GM18511 (cell line): ENCODE results near the gene RHOD.

Experiments
- ATAC-seq: cut with Tn5 transposase; IDR thresholded peaks from one replicate; pipeline ENCODE4 v1.9.1; 2021; ENCODE audit warnings: mild to moderate bottlenecking, moderate library complexity; ENCODE audit not compliant: unreplicated experiment

The RHOD gene

GRCh38 chr11:67113231-67113721 is 56.6 kb downstream of the RHOD start:
- ATAC-seq = peak; percentile 80

GRCh38 chr11:67114275-67114896 is 57.7 kb downstream of the RHOD start:
- ATAC-seq = no peak

- no peak for ATAC-seq
Measured at GRCh38 chr11:67116758-67117105, 60.1 kb downstream of the RHOD start.

- ATAC-seq = no peak
Measured at GRCh38 chr11:67117176-67117575, 60.5 kb downstream of the RHOD start.

- no peak for ATAC-seq
Measured at GRCh38 chr11:67117672-67118180, 61.1 kb downstream of the RHOD start.

- peak; percentile 6 for ATAC-seq
Measured at GRCh38 chr11:67118181-67118766, 61.6 kb downstream of the RHOD start.

- peak; percentile 67 for ATAC-seq
Measured at GRCh38 chr11:67118801-67119584, 62.3 kb downstream of the RHOD start, which contains the start of gene KDM2A. KDM2A (plus strand) TSS chr11:67119263; CDS start chr11:67121317, 2,054 bp downstream.

GRCh38 chr11:67119585-67120391 is 63.1 kb downstream of the RHOD start:
- ATAC-seq = peak; percentile 27

GRCh38 chr11:67120456-67120855 is 63.8 kb downstream of the RHOD start:
- ATAC-seq = no peak

GRCh38 chr11:67120881-67121710 is 64.4 kb downstream of the RHOD start:
- no peak for ATAC-seq
